Fibroblast of lung (primary cell): Measurements from ENCODE around the gene GAR1. TPM values are rescaled to one million over a fixed set of nuclear protein-coding genes. Genes with fewer than 3 reads are reported as not detected.

ENCODE experiments used
- DNase-seq, 2 donors: peaks; one replicate each; pipeline versions ENCODE4 v3.0.0 to v3.0.0-alpha.2; 2010; ENCODE audit warnings: low read depth in 2 of 2
- H2AFZ ChIP-seq: 2 replicates; pipeline ENCODE4 v1.5.1; 2012; ENCODE audit warnings: low read length, control low read depth, inconsistent platforms
- H3K27ac ChIP-seq: 2 replicates; pipeline ENCODE4 v1.5.1; 2011; ENCODE audit warnings: low read length, control low read depth; ENCODE audit not compliant: insufficient read depth
- H3K27me3 ChIP-seq: 2 replicates; pipeline ENCODE4 v1.5.1; 2011; ENCODE audit warnings: mild to moderate bottlenecking, low read length; ENCODE audit not compliant: control insufficient read depth, insufficient read depth
- H3K36me3 ChIP-seq: 2 replicates; pipeline ENCODE4 v1.5.1; 2011; ENCODE audit warnings: low read length; ENCODE audit not compliant: control insufficient read depth, insufficient read depth
- H3K4me1 ChIP-seq: 2 replicates; pipeline ENCODE4 v1.5.1; 2011; ENCODE audit warnings: low read length; ENCODE audit not compliant: control insufficient read depth, insufficient read depth; ENCODE audit errors: extremely low read depth
- H3K4me2 ChIP-seq: 2 replicates; pipeline ENCODE4 v1.5.1; 2011; ENCODE audit warnings: low read length, control low read depth; ENCODE audit not compliant: insufficient read depth; ENCODE audit errors: extremely low read depth
- H3K4me3 ChIP-seq, 4 experiments: fragments of 200-600 bp in 1 of 4; sonication (generic) in 1 of 4; replicated peaks in 1 of 4; 2 replicates each; pipeline ENCODE4 v1.5.1; 2011 to 2016; ENCODE audit warnings: low read length in 4 of 4, low read depth in 3 of 4, mild to moderate bottlenecking in 3 of 4, control low read depth in 2 of 4, inconsistent platforms in 1 of 4, mixed read lengths in 1 of 4; ENCODE audit not compliant: insufficient read depth in 1 of 4; ENCODE audit errors: control extremely low read depth in 1 of 4
- H3K79me2 ChIP-seq: 2 replicates; pipeline ENCODE4 v1.5.1; 2012; ENCODE audit warnings: mild to moderate bottlenecking, low read length, inconsistent platforms; ENCODE audit not compliant: control insufficient read depth, insufficient read depth
- H3K9ac ChIP-seq: 2 replicates; pipeline ENCODE4 v1.5.1; 2011; ENCODE audit warnings: mild to moderate bottlenecking, low read length, control low read depth; ENCODE audit not compliant: insufficient read depth
- H3K9me3 ChIP-seq: 2 replicates; pipeline ENCODE4 v1.5.1; 2012; ENCODE audit warnings: low read depth, low read length; ENCODE audit not compliant: control insufficient read depth, insufficient read depth
- H4K20me1 ChIP-seq: 2 replicates; pipeline ENCODE4 v1.5.1; 2011; ENCODE audit warnings: low read length; ENCODE audit not compliant: control insufficient read depth, insufficient read depth; ENCODE audit errors: extremely low read depth
- EZH2 ChIP-seq: IDR thresholded peaks from 2 replicates; pipeline ENCODE4 v1.5.1; 2012; ENCODE audit warnings: low read length, control low read depth, mild to moderate bottlenecking; ENCODE audit errors: missing control alignments
- polyA plus RNA-seq, 2 donors: library from polyadenylated mRNA; depleted of rRNA in 1 of 2; stranded (reverse) in 1 of 2; unstranded in 1 of 2; fragments of >200 nt; gene quantifications; 2 replicates each; pipeline ENCODE4 v1.2.1, GENCODE V29; 2011 to 2012; ENCODE audit warnings: missing spikeins in 1 of 2
- total RNA-seq: library from RNA; depleted of rRNA; stranded (reverse); fragments of >200 nt; gene quantifications from 2 replicates; pipeline ENCODE4 v1.2.1, GENCODE V29; 2014
- TF ChIP-seq, protein P1 (sequence below), 2 donors: IDR thresholded peaks in 1 of 2; conservative IDR thresholded peaks in 1 of 2; 1 replicate in 1 of 2; 2 replicates in 1 of 2; pipeline ENCODE4 v1.5.1; 2011 to 2012; ENCODE audit warnings: low read length in 2 of 2, control low read depth in 1 of 2, inconsistent platforms in 1 of 2, low read depth in 1 of 2, mild to moderate bottlenecking in 1 of 2

Gene GAR1
- total and polyA plus RNA-seq, 2 donors (not counting 1 experiment from before 2014, with no cell fraction given) = 2.5 to 20.3 TPM

DNA sequence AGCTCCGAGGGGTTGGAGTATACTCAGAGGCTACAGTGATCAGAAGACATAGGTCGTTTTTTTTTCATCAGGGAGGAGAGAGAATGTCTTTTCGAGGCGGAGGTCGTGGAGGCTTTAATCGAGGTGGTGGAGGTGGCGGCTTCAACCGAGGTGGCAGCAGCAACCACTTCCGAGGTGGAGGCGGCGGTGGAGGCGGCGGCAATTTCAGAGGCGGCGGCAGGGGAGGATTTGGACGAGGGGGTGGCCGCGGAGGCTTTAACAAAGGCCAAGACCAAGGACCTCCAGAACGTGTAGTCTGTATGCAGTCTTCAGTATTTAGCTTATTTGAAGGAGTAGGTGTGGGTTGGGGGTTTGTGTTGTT, 500 bp downstream of the GAR1 start:
- Histone ChIP-seq H3K9me3 (no peaks in the 10 kb centered on the region), H4K20me1 (no peaks in the 10 kb centered on the region), H3K27ac (peak overlapping the region; percentile 96), H3K27me3 (no peaks in the 10 kb centered on the region), H3K79me2 (peaks cover 23% of the 10 kb centered on the region), H2AFZ (peak overlapping the region; percentile 99), H3K4me3 (peak overlapping the region; percentile 88 to 100 (median 96)), H3K4me2 (peak overlapping the region; percentile 88), H3K36me3 (no peaks in the 10 kb centered on the region), H3K4me1 (peaks cover 2% of the 10 kb centered on the region), H3K9ac (peak overlapping the region; percentile 85)
- TF ChIP-seq EZH2 = no peak
- TF ChIP-seq, protein P1, sequence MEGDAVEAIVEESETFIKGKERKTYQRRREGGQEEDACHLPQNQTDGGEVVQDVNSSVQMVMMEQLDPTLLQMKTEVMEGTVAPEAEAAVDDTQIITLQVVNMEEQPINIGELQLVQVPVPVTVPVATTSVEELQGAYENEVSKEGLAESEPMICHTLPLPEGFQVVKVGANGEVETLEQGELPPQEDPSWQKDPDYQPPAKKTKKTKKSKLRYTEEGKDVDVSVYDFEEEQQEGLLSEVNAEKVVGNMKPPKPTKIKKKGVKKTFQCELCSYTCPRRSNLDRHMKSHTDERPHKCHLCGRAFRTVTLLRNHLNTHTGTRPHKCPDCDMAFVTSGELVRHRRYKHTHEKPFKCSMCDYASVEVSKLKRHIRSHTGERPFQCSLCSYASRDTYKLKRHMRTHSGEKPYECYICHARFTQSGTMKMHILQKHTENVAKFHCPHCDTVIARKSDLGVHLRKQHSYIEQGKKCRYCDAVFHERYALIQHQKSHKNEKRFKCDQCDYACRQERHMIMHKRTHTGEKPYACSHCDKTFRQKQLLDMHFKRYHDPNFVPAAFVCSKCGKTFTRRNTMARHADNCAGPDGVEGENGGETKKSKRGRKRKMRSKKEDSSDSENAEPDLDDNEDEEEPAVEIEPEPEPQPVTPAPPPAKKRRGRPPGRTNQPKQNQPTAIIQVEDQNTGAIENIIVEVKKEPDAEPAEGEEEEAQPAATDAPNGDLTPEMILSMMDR (conservative IDR thresholded peaks at IDR 0.05 in 1 of 2, IDR thresholded peaks at IDR 0.05 in 1 of 2; ENCODE audit: low read depth in 1 of 2, low read length in 2 of 2) = no peak
- no peak for DNase-seq

DNA sequence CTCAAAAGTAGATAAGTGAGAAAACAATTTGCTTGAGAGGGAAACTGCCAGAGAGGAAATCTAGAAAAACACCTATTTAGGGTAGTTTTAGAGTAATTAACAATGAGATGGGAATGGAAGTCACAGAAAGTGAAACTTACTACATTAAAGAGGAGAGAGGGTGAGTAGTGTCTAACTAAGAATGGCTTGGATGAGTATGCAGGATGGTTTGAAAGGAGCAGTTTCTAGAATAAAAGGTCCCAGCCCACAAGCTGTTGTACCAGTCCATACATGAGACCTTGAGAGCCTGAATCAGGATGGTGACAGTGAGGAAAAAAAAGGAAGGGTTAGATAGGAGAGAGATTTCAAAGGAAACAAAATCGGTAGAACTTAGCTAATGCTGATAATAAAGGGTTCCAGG, 1.3 kb downstream of the GAR1 start:
- peaks cover 23% of the 10 kb centered on the region for H3K79me2 ChIP-seq
- H3K4me3 ChIP-seq = peak overlapping the region; percentile 88 to 100 (median 96)
- no peaks in the 10 kb centered on the region for H4K20me1 ChIP-seq
- H3K36me3 ChIP-seq = no peaks in the 10 kb centered on the region
- H3K4me1 ChIP-seq = peaks cover 2% of the 10 kb centered on the region
- peak overlapping the region; percentile 88 for H3K4me2 ChIP-seq
- TF ChIP-seq, protein P1 (conservative IDR thresholded peaks at IDR 0.05 in 1 of 2, IDR thresholded peaks at IDR 0.05 in 1 of 2; ENCODE audit: low read depth in 1 of 2, low read length in 2 of 2) = no peak
- TF ChIP-seq EZH2 = no peak
- no peak overlapping the region for H2AFZ ChIP-seq
- no peak for DNase-seq
- no peak overlapping the region for H3K9ac ChIP-seq
- no peaks in the 10 kb centered on the region for H3K27me3 ChIP-seq
- H3K27ac ChIP-seq = no peak overlapping the region
- no peaks in the 10 kb centered on the region for H3K9me3 ChIP-seq

DNA sequence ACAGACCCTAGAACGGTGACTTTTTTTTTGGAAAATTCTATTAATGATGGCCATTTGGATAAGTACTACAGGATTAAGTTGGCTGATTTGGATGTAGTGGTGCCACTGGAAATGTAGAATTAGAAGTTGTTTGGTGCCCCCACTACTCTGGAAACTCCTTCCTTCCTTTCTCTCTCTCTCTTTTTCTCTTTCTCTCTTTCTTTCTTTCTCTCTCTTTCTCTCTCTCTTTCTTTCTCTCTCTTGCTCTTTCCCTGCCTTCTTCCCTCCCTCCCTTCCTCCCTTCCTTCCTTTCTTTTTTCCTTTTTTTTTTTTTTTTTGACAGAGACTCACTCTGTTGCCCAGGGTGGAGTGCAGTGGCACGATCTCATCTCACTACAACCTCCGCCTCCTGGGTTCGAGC, 2.7 kb downstream of the GAR1 start:
- no peak for DNase-seq
- peaks cover 23% of the 10 kb centered on the region for H3K79me2 ChIP-seq
- TF ChIP-seq EZH2 = no peak
- TF ChIP-seq, protein P1 (conservative IDR thresholded peaks at IDR 0.05 in 1 of 2, IDR thresholded peaks at IDR 0.05 in 1 of 2; ENCODE audit: low read depth in 1 of 2, low read length in 2 of 2) = no peak
- no peak overlapping the region for H3K4me3 ChIP-seq
- no peak overlapping the region for H2AFZ ChIP-seq
- no peaks in the 10 kb centered on the region for H3K9me3 ChIP-seq
- H3K9ac ChIP-seq = no peak overlapping the region
- peaks cover 2% of the 10 kb centered on the region for H3K4me1 ChIP-seq
- no peaks in the 10 kb centered on the region for H3K36me3 ChIP-seq
- no peak overlapping the region for H3K27ac ChIP-seq
- H3K4me2 ChIP-seq = no peak overlapping the region
- no peaks in the 10 kb centered on the region for H4K20me1 ChIP-seq
- no peaks in the 10 kb centered on the region for H3K27me3 ChIP-seq
